Measurements from ENCODE around the gene TDRD7.

TDRD7 gene

DNA sequence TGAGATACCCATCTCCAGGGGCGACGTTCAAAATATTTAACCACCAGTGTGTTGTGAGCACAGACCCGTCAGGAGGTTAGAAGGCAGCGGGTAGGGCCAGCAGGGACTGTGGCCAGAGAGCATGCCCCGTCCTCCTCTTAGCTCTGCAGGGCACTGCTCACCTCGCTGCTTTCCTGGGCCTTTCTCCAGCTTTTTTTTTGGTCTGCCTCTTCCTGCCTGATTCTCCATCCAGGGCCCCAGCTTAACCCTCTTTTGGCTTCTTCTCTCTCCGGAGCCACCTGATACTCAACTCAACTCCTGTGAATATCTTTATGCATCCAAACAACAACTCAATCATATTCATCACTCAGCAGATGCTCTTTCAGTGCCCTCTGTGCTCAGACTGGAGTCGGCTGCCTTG is 133.6 kb downstream of the TDRD7 start:
- TF ChIP-seq, protein P1, sequence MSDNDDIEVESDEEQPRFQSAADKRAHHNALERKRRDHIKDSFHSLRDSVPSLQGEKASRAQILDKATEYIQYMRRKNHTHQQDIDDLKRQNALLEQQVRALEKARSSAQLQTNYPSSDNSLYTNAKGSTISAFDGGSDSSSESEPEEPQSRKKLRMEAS (IDR thresholded peaks at IDR 0.05; ENCODE audit: low read depth, low read length) = no peak
- TF ChIP-seq CTCF (IDR thresholded peaks at IDR 0.05; ENCODE audit: low read depth, low read length) = no peak
- no peak for TF ChIP-seq POLR2A (IDR thresholded peaks at IDR 0.05; ENCODE audit: extremely low read depth, insufficient read length)
- TF ChIP-seq MYC (IDR thresholded peaks at IDR 0.05; ENCODE audit: low read depth, low read length) = no peak
- DNase-seq (ENCODE audit: low read depth) = no peak
- H3K4me3 ChIP-seq (ENCODE audit: low read depth, low read length) = no peak overlapping the region

All from NB4 (cell line).